GM18868 (cell line): ENCODE data around the gene NCKAP5.

ENCODE experiments used
- ATAC-seq: cut with Tn5 transposase; IDR thresholded peaks from one replicate; pipeline ENCODE4 v1.9.1; 2021; ENCODE audit warnings: mild to moderate bottlenecking, moderate library complexity; ENCODE audit not compliant: unreplicated experiment

NCKAP5 gene

DNA sequence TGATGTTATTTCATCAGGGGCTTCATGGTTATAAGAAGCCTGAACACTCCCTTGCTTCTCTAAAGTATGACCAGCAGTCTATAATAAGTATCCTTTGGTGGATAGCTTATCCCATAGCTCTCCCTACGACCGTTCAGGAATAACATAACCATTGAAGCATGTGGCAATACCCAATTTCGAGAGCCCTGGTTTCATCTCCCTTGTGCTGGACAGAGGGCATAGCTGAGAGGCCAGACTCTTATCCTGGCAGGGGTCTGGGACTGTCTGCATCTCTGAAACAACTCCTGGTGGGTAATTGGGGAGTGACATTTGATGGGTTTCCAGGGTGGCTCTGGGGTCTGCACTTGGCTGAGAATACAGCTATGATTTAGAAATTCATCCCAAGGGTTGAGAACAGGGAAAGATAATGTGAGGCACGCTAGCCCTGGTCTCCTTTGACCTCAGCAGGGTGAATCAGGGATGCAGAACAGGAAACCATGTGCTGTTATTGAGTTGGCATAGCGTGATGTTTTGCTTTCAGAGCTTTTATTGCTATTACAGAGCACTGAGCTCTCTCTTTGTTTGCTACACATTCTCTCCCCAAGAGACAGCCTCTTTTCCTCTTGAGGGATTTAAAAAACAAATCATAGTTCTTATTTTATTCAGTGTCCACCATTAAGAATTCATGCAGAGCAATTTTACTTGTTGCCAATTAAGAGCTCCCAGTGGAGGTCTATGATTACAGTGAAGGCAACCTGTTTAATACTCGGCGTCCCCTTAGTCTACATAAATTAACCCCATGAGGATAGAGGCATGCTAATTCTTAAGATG lies 274.5 kb downstream of the NCKAP5 start:
- ATAC-seq, result no peak

DNA sequence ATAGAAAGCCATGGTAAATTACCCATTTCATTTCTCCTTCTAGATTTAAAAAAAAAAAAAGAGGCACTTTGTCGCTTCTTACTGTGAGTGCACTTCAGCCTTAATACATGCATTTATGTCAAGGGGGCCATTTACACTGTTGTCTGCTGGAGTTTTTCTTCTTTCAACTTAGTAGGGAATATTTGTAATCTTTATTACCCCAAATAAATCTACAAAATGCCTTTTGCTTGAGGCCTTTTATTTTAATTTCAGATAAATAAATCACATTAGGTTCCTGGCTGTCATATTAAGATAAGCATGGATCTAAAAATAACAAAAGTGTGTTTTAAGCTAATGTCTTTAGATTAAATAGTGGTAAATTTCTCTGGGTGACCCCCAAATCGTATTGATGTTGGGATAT lies 276.0 kb downstream of the NCKAP5 start:
- ATAC-seq, result no peak

DNA sequence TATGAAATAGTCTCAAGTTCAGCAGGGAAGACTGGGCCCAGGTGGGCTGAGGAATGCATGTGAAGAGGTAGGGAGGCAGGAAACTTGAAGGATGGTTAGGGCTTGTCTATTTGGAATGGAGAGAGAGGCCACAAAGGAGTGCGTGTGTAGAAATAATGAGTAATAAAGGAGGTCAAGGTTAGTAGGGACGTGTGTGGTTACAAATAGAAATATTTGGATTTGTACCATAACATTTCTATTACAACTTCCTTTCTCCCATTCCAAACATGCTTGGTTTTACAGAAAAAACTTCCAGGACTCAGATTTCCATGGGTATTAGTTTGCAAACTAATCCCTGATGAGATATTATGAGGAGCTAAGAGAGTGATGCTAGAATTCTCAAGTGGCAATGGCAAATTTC lies 280.6 kb downstream of the NCKAP5 start:
- ATAC-seq, result no peak

DNA sequence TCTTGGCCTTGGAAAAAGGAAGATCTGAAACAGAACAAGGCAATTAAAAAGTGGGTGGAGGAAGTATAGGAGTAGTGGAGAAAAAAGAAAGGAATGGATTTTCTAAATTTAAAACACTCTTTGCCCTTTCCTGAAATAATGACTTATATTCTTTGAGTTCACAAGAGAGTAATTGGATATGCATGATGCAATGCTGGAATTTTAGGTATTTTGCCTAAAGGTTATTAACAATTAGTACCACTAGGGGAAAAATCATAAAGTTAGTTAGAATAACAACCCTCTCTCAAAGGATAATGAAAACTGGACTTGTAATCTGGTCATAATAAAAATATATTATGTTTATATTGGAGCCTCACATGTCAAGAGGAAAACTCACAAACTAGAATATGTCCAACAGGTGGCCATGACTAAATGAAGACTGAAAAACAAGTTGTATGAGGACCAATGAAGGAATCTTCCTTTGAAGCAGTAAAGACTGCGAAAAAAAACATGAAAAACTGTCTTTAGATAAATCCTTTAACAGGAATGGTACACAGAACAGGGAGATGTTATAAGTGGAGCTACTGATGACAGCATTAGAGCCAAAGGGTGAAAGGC lies 281.8 kb downstream of the NCKAP5 start:
- ATAC-seq, result no peak

DNA sequence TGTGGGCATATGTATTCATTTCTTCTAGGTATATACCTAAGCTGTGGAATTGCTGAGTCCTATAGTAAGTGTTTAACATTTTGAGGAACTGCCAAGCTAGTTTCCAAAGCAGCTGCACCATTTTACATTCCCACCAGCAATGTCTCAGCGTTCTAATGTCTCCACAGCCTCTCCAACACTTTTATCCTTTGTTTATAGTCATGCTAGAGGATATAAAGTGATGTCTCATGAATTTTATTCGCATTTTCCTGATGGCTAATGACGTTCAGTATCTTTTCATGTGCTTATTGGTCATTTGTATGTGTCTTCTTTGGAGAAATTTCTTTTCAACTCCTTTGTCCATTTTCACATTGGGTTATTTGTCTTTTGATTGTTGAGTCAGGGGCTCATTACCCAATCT lies 295.2 kb downstream of the NCKAP5 start:
- no peak for ATAC-seq

DNA sequence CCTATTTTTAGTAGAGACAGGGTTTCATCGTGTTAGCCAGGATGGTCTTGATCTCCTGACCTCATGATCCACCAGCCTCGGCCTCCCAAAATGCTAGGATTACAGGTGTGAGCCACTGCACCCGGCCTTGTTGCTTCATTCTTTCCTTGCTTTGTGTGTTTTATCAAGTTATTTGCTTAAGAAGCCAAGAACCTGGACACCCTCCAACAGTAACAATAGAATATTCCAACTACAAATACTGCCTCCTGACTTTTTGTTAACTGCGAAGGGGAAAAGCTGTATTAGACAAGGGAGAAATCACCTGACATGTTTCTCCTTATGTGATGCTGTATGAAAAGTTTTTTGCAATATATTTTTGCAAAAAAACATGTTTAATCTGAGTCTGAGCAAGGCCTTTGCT lies 297.2 kb downstream of the NCKAP5 start:
- ATAC-seq, result no peak

DNA sequence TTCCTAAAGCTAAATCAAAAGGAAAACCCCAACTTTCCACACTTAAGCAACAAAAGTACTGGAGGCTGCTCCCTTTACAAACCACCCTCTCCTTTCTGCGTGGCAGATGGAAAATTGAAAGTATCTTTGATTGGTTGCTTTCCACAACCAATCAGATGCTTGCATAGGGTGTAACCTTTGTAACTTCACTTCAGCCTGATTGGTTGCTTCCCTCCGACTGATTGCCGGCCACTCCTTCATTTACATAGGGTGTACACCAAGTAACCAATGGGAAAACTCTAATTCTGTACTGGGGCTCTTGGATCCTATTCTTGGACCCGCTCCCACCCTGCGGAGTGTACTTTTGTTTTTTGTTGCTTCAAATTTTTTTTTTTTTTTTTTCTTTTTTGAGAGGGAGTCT lies 297.7 kb downstream of the NCKAP5 start:
- ATAC-seq, result no peak

DNA sequence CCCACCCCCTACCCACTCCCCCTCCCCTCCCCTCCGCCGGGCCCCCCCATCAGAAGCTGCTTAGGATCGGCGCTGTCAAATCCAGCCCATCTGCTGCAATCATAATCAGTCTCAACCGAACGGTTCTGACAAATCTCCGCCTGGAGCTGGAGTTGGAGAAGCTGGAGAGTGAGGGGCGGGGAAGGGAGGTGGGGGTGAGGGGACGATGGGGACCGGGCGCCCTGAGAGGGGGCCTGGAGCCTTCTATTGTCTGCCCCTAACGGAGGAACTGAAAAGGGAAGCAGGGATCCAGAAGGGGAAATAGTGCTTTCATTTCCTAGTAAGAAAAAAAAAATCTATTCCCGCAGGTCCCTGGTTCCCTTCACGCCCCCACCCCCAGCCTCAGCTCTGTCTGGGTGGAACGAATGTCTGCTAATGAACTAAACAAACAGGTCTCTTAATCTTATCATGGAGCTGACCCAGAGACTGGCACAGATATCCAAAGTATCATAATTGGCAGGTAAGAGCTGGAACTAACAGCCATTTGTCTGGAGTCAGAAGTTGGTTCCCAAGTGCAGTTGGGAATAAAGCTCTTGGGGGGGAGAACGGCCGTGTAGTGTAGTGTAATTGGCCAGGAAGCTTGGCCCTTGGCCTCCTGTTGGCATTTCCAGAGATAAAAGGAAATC lies 301.2 kb downstream of the NCKAP5 start:
- ATAC-seq, result no peak

DNA sequence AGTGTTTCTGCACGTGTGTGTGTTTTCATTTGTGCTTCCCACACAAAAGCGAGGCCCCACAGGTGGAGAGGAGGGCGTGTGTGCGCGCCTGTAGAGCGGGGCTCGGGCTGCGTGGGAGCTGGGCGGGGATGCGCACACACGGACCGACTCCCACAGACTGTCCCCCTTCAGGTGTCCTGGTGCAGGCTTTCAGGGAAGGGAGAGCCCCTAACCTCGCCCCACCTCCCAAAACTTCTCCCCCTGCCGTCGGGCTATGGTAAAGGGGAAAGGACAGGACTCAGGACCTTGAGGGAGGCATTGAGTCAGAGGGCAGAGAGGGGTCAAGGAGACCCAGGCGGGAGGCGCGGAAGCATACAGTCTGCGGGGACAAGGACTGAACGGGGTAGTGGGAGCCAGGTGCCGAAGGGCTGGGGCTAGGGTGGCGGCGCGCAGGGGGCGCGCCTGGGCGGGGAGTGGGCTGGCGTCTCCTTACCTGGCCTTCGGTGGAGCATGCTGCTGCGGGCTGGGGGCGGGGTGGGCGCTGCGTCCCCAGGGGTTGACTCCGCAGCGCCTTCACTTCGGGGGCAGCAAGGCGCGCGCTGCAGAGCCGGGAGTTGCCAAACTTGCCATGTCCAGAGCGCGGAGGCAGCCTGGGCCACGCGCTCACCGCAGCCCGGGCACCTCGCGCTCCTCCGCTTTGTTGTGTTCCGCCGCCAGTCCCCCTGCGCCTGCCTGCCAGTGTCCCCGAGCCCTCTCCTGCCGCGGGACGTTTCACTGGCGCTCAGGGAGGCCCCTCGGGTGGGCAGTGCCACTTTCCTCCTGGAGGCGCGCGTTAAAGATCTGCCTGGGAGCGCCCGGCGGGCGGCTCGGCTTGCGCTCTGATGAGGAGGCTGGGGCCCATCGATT lies 302.0 kb downstream of the NCKAP5 start:
- no peak for ATAC-seq

DNA sequence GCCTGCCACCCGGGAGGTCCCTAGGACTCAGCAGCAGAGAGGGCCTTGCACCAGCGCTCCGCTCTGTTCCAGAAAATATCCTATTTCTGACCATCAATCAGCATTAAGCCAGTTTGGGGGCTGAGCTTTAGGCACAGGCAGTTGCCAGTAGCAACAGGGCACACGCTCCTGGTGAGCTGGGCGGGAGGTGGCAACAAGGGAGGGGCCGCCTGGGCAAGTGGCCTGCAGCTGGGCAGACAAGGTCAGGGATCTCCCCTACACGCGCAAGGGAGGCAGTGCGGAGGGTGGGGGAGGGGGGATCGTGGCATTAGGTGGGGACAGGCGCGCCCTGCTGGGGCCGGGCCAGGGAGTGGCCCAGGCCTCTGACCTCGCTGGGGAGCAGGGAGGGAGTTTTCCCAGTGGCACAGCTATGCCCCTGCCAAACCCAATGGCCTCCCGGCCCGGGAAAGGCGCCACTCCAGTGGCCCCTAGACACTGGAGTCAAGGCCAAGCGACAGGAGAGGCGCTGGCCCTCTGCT lies 302.8 kb downstream of the NCKAP5 start:
- ATAC-seq, result no peak

DNA sequence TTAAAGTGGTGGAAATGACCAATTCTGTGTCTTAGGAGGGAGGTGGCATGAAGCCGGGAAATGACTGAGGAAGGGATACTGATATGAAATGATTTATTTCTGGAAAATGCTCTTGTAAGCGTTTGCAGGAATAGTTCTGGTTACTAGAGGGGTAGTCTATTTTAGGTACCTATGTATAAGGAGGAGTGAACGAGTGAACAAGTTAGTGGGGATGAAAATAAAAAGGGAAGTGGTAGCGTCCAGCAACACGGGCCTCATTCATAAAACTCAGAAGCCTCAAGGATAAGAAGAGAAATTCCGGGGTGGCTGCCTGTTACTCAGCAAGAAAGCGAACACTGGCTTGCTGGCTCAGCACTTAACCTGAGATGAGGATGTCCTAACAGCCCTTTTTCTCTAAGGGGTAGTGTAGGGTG lies 303.3 kb downstream of the NCKAP5 start:
- no peak for ATAC-seq

DNA sequence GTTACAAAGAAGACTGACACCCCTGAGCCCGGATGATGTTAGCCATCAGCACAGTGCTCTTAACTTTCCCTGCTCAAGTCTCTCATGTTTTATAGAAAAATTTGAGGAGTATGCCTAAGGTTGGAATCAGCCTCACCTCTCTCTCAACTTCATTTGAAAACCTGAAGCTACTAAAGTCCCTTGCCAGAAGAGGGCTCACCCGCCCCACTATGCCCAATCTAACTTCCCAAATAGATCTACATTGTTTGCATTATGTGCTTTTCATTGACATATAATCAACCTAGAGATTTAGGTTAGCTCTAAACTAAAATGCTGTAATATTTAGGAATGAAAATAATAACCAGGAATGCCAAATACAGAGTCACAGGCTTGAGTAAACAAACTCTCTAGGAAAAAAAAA lies 305.4 kb downstream of the NCKAP5 start:
- ATAC-seq, result no peak

DNA sequence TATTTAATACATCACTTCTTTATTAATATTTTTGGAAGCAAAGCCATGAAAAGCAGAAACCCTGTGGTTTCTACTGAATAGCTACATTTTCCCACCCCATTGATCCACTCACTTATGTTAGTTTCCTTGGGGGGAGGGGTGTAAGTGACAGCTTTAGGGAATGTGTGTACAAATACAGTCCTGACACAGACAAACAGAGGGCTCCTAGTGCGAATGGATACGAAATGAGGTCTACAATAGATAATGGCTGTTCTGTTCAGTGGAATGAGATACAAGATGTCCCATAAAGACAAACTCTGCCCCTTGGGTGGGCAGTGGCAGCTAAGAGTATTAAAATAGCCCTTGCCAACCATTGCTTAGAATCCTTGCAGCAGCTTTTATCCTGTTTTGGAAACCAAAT lies 312.9 kb downstream of the NCKAP5 start:
- no peak for ATAC-seq

DNA sequence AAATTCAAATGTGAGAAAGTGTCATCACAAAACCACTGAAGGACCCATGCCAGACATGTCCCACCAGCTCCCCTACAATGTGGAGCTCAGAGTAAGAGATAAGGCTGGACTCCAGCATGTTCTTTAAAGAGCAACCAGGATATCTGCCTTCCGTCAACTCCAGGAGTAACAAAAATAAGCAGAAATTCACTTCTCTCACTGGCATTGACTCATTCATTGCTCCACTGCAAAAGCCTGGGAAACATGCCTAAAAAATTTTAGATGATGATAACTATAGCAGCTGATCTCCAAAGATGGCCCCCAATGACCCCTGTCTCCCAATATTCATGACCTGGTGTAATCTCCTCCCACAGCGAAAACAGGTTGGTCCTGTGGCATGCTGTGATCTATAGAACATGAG lies 314.5 kb downstream of the NCKAP5 start:
- no peak for ATAC-seq

DNA sequence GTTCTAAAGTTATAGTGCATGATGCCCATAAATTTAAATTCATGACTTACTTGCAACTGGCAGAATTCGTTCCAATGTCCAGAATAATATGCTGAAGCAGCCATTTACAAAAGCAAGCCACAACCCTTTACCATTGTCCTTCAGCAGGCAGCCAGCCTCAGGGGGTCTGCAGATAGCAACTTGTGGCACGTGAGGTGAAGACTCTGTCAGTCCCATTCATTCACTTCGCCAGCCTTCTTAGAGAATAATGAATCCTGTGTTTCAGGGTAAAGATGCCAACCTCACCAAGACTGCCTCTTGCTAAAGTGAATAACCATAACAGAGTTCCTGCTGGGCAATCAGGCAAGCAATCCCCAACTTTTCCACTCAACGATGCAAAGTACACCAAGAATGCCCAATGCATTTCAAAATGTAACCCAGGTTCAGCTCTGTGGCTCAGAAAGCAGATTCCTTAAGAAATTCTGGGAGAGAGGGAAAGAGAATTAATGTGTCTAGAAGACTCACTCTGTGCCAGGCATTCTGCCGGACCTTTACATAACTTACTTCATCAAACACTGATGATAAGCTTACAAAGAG lies 315.4 kb downstream of the NCKAP5 start:
- no peak for ATAC-seq

DNA sequence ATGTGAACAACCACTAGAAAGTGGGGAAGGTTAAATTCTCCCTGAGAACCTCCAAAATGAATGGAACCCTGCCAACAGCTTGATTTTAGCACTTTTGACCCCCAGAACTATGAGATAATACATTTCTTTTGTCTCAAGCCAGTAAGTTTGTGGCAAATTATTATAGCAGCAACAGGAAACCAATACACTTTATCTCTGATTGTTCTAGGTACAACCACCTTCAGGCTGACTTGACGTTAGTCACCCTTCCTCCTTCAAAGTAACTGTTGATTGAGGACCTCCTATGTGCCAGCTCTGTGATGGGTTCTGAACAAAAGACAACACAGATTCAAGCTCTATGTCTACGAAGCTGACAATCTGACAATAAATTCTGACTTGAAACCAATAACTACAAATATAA lies 318.9 kb downstream of the NCKAP5 start:
- no peak for ATAC-seq

DNA sequence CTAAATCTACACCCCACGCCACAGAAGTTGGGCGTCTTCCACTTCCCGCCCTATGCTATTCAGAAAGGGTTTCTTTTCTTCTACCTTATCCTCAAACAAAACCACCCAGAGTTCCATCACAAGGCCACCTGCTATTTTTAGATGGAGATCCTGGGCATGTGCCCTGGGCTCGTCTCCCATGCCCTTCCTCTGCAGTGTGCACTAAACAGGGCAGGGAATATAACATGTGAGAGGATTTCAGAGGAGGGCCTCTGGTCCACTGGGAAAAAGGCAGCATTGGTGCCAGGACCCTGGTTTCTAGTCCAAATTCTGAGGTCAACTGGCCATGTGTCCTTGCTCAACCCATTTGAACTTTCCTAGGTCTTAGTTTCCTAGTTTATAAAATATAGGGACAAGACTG lies 320.0 kb downstream of the NCKAP5 start:
- no peak for ATAC-seq

DNA sequence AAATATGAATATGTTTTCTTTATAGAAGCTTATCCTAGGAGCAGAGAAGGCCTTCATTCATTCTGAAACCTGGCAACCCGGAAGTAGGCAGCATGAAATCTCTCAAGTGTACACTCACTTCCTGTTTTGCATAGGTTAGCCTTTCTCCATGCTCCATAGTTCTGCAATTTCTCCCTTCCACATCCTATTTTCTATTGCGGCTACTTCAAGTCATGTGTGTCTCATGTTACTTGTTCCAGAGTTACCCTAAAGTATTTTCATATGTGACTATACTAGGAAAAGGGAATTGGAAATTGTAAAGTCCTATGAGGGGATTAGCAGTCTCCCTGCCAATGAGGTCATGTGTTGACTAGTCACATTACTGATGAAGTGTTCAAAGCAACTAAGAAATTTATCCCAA lies 320.6 kb downstream of the NCKAP5 start:
- no peak for ATAC-seq

DNA sequence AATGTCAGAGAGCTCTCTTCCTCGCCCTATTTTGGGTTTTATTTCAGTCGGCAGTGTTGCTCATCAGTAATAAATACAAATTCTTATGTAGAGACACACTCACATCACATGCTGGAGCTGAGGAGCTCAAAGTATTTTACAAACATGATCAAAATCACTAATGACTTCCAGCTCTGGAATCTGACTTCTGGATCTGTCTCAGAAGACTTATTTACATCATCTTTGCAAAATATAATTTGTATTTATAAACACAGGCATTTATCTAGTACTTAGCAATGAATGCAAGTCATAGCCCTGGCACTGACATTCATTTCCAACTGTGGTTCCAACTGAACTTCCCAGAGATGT lies 327.1 kb downstream of the NCKAP5 start:
- no peak for ATAC-seq

DNA sequence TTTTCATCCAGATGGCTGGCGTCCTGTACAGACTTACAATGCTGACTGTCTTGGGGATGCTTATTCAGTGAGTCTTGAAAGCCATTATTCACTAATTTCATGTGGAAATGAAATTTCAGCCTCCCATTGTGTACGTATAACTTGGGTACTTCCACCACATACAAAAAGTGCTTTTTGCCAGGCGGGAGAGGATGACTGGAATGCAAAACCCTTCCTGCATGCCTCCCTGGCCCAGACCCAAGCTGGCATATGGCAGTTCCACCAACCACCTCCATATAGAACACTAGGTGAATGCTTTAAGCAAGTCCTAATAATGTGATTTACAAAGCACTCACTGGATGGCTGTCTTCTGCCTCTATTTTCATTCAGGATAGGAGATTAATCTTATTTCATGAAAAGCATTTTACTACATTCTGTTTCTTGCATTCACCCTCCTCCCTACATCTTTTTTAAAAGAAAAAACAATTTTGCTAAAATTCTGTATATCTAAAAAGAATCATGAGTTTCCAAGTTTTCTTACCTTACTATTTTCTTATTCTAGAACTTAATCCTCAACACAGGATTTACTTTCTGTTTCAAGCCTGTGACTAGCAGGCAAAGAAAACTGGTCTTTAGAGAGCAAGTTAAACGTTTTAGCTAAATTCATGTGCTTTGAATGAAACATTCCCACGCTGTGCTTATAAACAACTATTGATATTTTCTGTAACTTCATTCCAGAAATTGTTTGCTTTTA lies 327.6 kb downstream of the NCKAP5 start:
- ATAC-seq, result no peak
